ENCODE measurements around the gene AMIGO3.

The AMIGO3 gene

DNA sequence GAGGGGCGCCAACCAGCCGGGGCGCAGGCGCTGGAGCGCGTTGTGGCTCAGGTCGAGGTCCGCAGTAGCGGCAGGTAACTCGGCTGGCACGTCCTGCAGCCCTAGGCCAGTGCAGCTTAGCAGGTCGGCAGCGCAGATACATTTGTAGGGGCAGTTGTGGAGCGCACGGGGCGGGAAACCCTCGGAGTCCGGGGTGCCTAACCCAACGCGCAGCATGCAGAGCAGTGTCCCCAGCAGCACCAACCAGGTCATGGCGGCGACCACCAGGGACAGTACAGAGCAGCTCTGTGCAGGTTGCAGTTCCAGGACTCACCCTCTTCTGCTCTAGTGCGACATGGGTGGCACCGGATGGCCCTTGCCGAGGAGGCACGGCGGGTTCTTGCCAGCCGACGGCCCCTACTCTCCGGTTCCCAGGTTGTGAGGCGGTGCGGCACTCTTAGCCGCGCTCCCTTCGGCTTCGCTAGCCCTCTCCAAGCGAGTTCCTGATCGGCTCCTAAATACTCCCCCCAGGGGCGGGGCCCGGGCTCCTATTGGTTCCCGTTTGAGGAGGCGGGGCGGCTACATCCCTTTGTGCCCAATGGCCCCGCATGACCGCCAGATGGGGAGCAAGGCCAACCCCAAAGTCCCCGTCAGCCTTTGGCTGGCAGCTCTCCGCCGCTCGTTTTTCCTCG, at the start of gene AMIGO3:
TSS of gene AMIGO3 (minus strand) at position 471 of the 671 bp plus-strand sequence. CDS start at position 252, 219 bp downstream.
- TF ChIP-seq RAD21 (IDR thresholded peaks at IDR 0.05; ENCODE audit: low read depth): peak; percentile 24; the same call in 1 of the 2 replicates
- no peak for TF ChIP-seq ZBTB7A (IDR thresholded peaks at IDR 0.05; ENCODE audit: low read depth)

GRCh38 chr3:49763981-49764380, 44.5 kb upstream of the AMIGO3 start:
- TF ChIP-seq USF1 (IDR thresholded peaks at IDR 0.05) (no peak), TCF12 (IDR thresholded peaks at IDR 0.05; ENCODE audit: low read depth) (no peak), YY1 (IDR thresholded peaks at IDR 0.05; ENCODE audit: low read depth) (no peak), EGR1 (IDR thresholded peaks at IDR 0.05) (no peak), FOXM1 (IDR thresholded peaks at IDR 0.05; ENCODE audit: borderline replicate concordance, low read depth) (no peak), TAF1 (IDR thresholded peaks at IDR 0.05; ENCODE audit: low read depth) (no peak), TEAD4 (IDR thresholded peaks at IDR 0.05) (no peak), RAD21 (IDR thresholded peaks at IDR 0.05; ENCODE audit: low read depth) (no peak), NFIC (IDR thresholded peaks at IDR 0.05) (no peak), EP300 (IDR thresholded peaks at IDR 0.05; ENCODE audit: borderline replicate concordance) (no peak), REST (IDR thresholded peaks at IDR 0.05; ENCODE audit: low read depth) (no peak), ZBTB7A (IDR thresholded peaks at IDR 0.05; ENCODE audit: low read depth) (no peak), CREB1 (IDR thresholded peaks at IDR 0.05; ENCODE audit: low read depth) (no peak), CEBPB (IDR thresholded peaks at IDR 0.05) (no peak)
- TF ChIP-seq, protein P1, sequence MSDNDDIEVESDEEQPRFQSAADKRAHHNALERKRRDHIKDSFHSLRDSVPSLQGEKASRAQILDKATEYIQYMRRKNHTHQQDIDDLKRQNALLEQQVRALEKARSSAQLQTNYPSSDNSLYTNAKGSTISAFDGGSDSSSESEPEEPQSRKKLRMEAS (IDR thresholded peaks at IDR 0.05): no peak

DNA sequence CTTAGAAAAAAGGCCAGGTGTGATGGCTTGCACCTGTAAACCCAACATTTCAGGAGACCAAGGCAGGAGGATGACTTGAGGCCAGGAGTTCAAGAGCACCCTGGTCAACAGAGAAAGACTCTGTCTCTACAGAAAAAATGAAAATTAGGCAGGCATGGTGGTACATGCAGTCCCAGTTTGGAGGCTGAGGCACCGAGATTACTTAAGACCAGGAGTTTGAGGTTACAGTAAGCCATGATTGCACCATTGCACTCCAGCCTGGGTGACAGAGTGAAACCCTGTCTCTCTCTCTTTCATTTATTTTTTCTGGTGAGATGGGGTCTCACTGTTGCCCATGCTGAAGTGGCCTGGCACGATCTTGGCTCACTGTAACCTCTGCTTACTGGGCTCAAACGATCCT, 42.2 kb upstream of the AMIGO3 start:
- no peak for TF ChIP-seq CEBPB (IDR thresholded peaks at IDR 0.05)
- no peak for TF ChIP-seq EP300 (IDR thresholded peaks at IDR 0.05; ENCODE audit: borderline replicate concordance)
- no peak for TF ChIP-seq RAD21 (IDR thresholded peaks at IDR 0.05; ENCODE audit: low read depth)
- no peak for TF ChIP-seq FOXM1 (IDR thresholded peaks at IDR 0.05; ENCODE audit: borderline replicate concordance, low read depth)
- TF ChIP-seq EGR1 (IDR thresholded peaks at IDR 0.05): no peak
- TF ChIP-seq ZBTB7A (IDR thresholded peaks at IDR 0.05; ENCODE audit: low read depth): no peak
- no peak for TF ChIP-seq TEAD4 (IDR thresholded peaks at IDR 0.05)
- no peak for TF ChIP-seq YY1 (IDR thresholded peaks at IDR 0.05; ENCODE audit: low read depth)
- TF ChIP-seq, protein P1 (IDR thresholded peaks at IDR 0.05): no peak
- TF ChIP-seq REST (IDR thresholded peaks at IDR 0.05; ENCODE audit: low read depth): no peak
- TF ChIP-seq TAF1 (IDR thresholded peaks at IDR 0.05; ENCODE audit: low read depth): no peak
- TF ChIP-seq USF1 (IDR thresholded peaks at IDR 0.05): no peak
- no peak for TF ChIP-seq TCF12 (IDR thresholded peaks at IDR 0.05; ENCODE audit: low read depth)
- no peak for TF ChIP-seq NFIC (IDR thresholded peaks at IDR 0.05)
- TF ChIP-seq CREB1 (IDR thresholded peaks at IDR 0.05; ENCODE audit: low read depth): no peak

DNA sequence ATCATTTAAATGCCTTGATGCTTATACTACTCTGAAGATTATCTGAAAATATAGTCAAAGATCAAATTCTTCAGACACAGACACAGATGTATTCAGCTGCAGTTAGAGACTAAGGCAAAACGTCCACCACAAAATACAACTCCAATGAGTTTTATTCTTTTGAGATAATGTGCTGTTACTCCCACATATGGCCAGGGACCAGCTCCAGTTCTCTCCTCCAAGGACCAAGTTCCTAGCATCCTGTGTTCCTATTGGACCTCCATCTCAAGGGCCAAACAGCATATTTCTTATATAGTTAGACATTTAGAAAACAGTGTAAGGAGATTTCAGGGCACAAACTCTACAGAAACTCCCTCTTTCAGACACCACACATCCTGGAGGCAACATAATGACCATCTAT, 39.7 kb upstream of the AMIGO3 start:
- TF ChIP-seq CREB1 (IDR thresholded peaks at IDR 0.05; ENCODE audit: low read depth): no peak
- TF ChIP-seq RAD21 (IDR thresholded peaks at IDR 0.05; ENCODE audit: low read depth): no peak
- no peak for TF ChIP-seq ZBTB7A (IDR thresholded peaks at IDR 0.05; ENCODE audit: low read depth)
- TF ChIP-seq EP300 (IDR thresholded peaks at IDR 0.05; ENCODE audit: borderline replicate concordance): no peak
- no peak for TF ChIP-seq NFIC (IDR thresholded peaks at IDR 0.05)
- no peak for TF ChIP-seq TAF1 (IDR thresholded peaks at IDR 0.05; ENCODE audit: low read depth)
- no peak for TF ChIP-seq FOXM1 (IDR thresholded peaks at IDR 0.05; ENCODE audit: borderline replicate concordance, low read depth)
- TF ChIP-seq REST (IDR thresholded peaks at IDR 0.05; ENCODE audit: low read depth): no peak
- TF ChIP-seq YY1 (IDR thresholded peaks at IDR 0.05; ENCODE audit: low read depth): no peak
- no peak for TF ChIP-seq EGR1 (IDR thresholded peaks at IDR 0.05)
- TF ChIP-seq TCF12 (IDR thresholded peaks at IDR 0.05; ENCODE audit: low read depth): no peak
- no peak for TF ChIP-seq CEBPB (IDR thresholded peaks at IDR 0.05)
- no peak for TF ChIP-seq USF1 (IDR thresholded peaks at IDR 0.05)

Data from Ishikawa (cell line).